DOHH2 (cell line): ENCODE measurements around the gene CTPS2.

ENCODE experiments used
- H3F3A ChIP-seq: fragments of 200-600 bp; sonication (generic), shearing (Covaris generic); 2 replicates; pipeline ENCODE4 v1.6.0; 2016; ENCODE audit warnings: antibody characterized with exemption, mild to moderate bottlenecking; ENCODE audit not compliant: control insufficient read depth, insufficient read depth
- H3K27ac ChIP-seq: fragments of 200-600 bp; sonication (generic); 2 replicates; pipeline ENCODE4 v1.5.1; 2014; ENCODE audit warnings: low read depth, mild to moderate bottlenecking, low read length, moderate library complexity
- H3K27me3 ChIP-seq: fragments of 200-600 bp; sonication (generic); 2 replicates; pipeline ENCODE4 v1.6.1; 2014; ENCODE audit warnings: mild to moderate bottlenecking, low read length, mixed read lengths; ENCODE audit not compliant: control insufficient read depth
- H3K36me3 ChIP-seq: fragments of 200-600 bp; sonication (generic); 2 replicates; pipeline ENCODE4 v1.6.1; 2014; ENCODE audit warnings: mild to moderate bottlenecking, low read length, moderate library complexity, mixed read lengths; ENCODE audit not compliant: control insufficient read depth
- H3K4me1 ChIP-seq: fragments of 200-600 bp; sonication (generic); 2 replicates; pipeline ENCODE4 v1.6.1; 2014; ENCODE audit warnings: mild to moderate bottlenecking, low read length, mixed read lengths; ENCODE audit not compliant: control insufficient read depth
- H3K4me2 ChIP-seq: fragments of 200-600 bp; sonication (generic); 2 replicates; pipeline ENCODE4 v1.6.0; 2014; ENCODE audit warnings: mild to moderate bottlenecking, low read length, moderate library complexity
- H3K4me3 ChIP-seq: fragments of 200-600 bp; sonication (generic); 2 replicates; pipeline ENCODE4 v1.5.1; 2014; ENCODE audit warnings: mild to moderate bottlenecking, low read length, mixed read lengths
- H3K79me2 ChIP-seq: fragments of 200-600 bp; sonication (generic); 2 replicates; pipeline ENCODE4 v1.6.1; 2014; ENCODE audit warnings: mild to moderate bottlenecking, low read length, mixed read lengths; ENCODE audit not compliant: control insufficient read depth
- H3K9me2 ChIP-seq: fragments of 200-600 bp; sonication (generic); replicated peaks from 2 replicates; pipeline ENCODE4 v1.6.1; 2014; ENCODE audit warnings: mild to moderate bottlenecking, low read length, mixed read lengths; ENCODE audit not compliant: control insufficient read depth
- H3K9me3 ChIP-seq: fragments of 200-600 bp; sonication (generic); 2 replicates; pipeline ENCODE4 v1.6.1; 2014; ENCODE audit warnings: antibody characterized with exemption, low read length, mixed read lengths; ENCODE audit not compliant: control insufficient read depth, insufficient read depth
- H4K20me1 ChIP-seq: fragments of 200-600 bp; sonication (generic); 2 replicates; pipeline ENCODE4 v1.6.0; 2014; ENCODE audit warnings: low read depth, mild to moderate bottlenecking, antibody characterized with exemption, low read length, moderate library complexity; ENCODE audit not compliant: control insufficient read depth, insufficient read depth
- CTCF ChIP-seq: fragments of 200-600 bp; sonication (generic); IDR thresholded peaks from one replicate; pipeline ENCODE4 v1.5.1; 2014; ENCODE audit warnings: antibody characterized with exemption, mild to moderate bottlenecking, low read depth, low read length; ENCODE audit not compliant: poor library complexity, severe bottlenecking
- EZH2phosphoT487 ChIP-seq: fragments of 200-600 bp; sonication (generic); IDR thresholded peaks from 2 replicates; pipeline ENCODE4 v1.6.1; 2017; ENCODE audit warnings: borderline replicate concordance, mild to moderate bottlenecking, antibody characterized with exemption, low read length, moderate library complexity, mixed read lengths

CTPS2 gene

DNA sequence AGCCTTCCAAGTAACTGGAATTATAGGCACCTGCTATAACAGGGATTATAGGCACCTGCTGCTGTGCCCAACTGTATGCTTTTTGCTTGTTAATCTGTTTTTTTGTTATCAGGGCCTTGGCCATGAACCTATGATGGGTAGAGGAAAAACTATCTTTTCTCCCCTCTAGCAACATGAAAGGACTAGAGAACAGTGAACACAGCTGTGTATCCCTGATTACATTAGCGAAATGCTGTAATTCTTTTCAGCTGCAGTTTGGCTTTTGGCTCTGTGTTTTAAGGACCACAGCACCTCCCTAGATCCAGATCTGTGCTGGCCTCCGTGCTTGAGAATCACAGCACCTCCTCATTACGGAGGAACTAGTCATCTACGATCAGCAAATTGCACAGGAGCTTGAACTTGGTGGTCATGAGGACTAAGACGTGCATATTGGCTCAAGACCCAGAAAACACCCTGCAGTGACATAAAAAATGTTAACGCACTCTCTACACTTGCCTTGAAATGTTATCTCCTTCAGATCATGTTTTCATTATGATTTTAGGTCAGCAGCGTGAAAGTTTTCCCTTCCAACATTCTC is 120.2 kb downstream of the CTPS2 start:
- Histone ChIP-seq H3K36me3 (peaks cover 25% of the 10 kb centered on the region), H3K27me3 (no peaks in the 10 kb centered on the region), H3K79me2 (no peaks in the 10 kb centered on the region), H3K9me3 (no peaks in the 10 kb centered on the region), H3K27ac (no peak overlapping the region), H3K9me2 (no peaks in the 10 kb centered on the region), H3F3A (no peaks in the 10 kb centered on the region), H4K20me1 (no peaks in the 10 kb centered on the region), H3K4me2 (no peak overlapping the region), H3K4me1 (no peaks in the 10 kb centered on the region), H3K4me3 (no peak overlapping the region)
- TF ChIP-seq CTCF = no peak
- no peak for TF ChIP-seq EZH2phosphoT487

DNA sequence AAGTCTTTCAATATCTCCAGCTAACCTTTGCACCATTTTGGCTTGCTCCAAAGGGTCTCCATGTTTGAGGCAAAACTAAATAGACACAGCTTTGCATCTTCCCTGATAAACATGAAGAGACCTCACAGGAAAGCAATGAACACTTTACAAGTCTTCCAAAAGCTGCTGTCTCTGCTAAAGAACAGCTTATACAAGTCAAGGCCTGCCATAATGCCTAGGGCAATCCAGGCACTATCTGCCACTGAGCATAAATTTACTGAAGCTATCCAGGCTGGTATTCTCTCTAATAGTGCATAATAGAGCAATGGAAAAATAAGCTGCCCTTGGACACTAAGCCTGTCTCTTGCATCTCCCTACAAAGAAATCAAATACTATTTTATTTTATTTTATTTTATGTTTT is 122.6 kb downstream of the CTPS2 start:
- no peaks in the 10 kb centered on the region for H3K79me2 ChIP-seq
- H3K27me3 ChIP-seq = no peaks in the 10 kb centered on the region
- no peaks in the 10 kb centered on the region for H3F3A ChIP-seq
- no peak overlapping the region for H3K4me2 ChIP-seq
- no peak overlapping the region for H3K27ac ChIP-seq
- H3K36me3 ChIP-seq = peaks cover 25% of the 10 kb centered on the region
- TF ChIP-seq EZH2phosphoT487 (no peak), CTCF (no peak)
- no peaks in the 10 kb centered on the region for H4K20me1 ChIP-seq
- no peaks in the 10 kb centered on the region for H3K9me2 ChIP-seq
- no peaks in the 10 kb centered on the region for H3K9me3 ChIP-seq
- H3K4me1 ChIP-seq = no peaks in the 10 kb centered on the region
- H3K4me3 ChIP-seq = no peak overlapping the region

- no peaks in the 10 kb centered on the region for H3K9me3 ChIP-seq
- H3F3A ChIP-seq = no peaks in the 10 kb centered on the region
- H3K27me3 ChIP-seq = no peaks in the 10 kb centered on the region
- H3K4me2 ChIP-seq = no peak overlapping the region
- no peaks in the 10 kb centered on the region for H3K9me2 ChIP-seq
- no peak overlapping the region for H3K4me3 ChIP-seq
- H3K36me3 ChIP-seq = peaks cover 25% of the 10 kb centered on the region
- H4K20me1 ChIP-seq = no peaks in the 10 kb centered on the region
- no peaks in the 10 kb centered on the region for H3K4me1 ChIP-seq
- TF ChIP-seq EZH2phosphoT487 (no peak), CTCF (no peak)
- H3K27ac ChIP-seq = no peak overlapping the region
- no peaks in the 10 kb centered on the region for H3K79me2 ChIP-seq
These were observed 123.3 kb downstream of the CTPS2 start for GRCh38 chrX:16589211-16589610.

DNA sequence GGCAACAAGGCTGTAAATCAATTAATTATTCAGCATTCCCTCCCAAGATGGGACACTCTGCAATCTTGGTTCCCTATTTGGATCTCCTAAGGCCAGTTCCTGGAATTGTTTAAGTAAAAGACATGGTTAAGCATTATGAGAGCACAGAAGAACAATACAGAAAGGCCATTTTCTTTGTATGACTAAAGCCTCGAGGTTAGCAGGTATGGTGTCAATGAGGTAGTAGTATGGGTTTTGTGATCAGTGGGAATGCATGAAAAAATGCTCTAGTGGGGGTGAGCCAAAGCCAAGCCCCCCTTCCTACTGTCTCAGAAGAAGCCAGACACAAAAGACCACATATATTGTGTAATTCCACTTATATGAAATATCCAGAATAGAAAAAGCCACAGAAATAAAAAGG is 124.2 kb downstream of the CTPS2 start:
- Histone ChIP-seq H3K4me3 (no peak overlapping the region), H4K20me1 (no peaks in the 10 kb centered on the region), H3K27ac (no peak overlapping the region), H3K9me3 (no peaks in the 10 kb centered on the region), H3K4me1 (no peaks in the 10 kb centered on the region), H3K27me3 (no peaks in the 10 kb centered on the region), H3K4me2 (no peak overlapping the region), H3K36me3 (peaks cover 25% of the 10 kb centered on the region), H3K9me2 (no peaks in the 10 kb centered on the region), H3K79me2 (no peaks in the 10 kb centered on the region), H3F3A (no peaks in the 10 kb centered on the region)
- TF ChIP-seq CTCF = no peak
- TF ChIP-seq EZH2phosphoT487 = no peak
